Cardiac fibroblast (primary cell): ENCODE data around the gene SLC2A10.
A peak's percentile ranks its signal among the peaks of the same experiment; 100 is the strongest.

Source experiments
- DNase-seq, 2 donors: peaks; one replicate each; pipeline versions ENCODE4 v3.0.0 to v3.0.0-alpha.2; 2010; ENCODE audit warnings: low read depth in 2 of 2
- H3K4me3 ChIP-seq, 2 donors: replicated peaks in 1 of 2; 1 replicate in 1 of 2; 2 replicates in 1 of 2; pipeline ENCODE4 v1.5.1; 2011; ENCODE audit warnings: low read depth in 2 of 2, low read length in 2 of 2, mild to moderate bottlenecking in 2 of 2, moderate library complexity in 1 of 2
- TF ChIP-seq, protein P1 (sequence below): IDR thresholded peaks from one replicate; pipeline ENCODE4 v1.5.1; 2011; ENCODE audit warnings: low read depth, mild to moderate bottlenecking, low read length, inconsistent platforms

Gene SLC2A10

DNA sequence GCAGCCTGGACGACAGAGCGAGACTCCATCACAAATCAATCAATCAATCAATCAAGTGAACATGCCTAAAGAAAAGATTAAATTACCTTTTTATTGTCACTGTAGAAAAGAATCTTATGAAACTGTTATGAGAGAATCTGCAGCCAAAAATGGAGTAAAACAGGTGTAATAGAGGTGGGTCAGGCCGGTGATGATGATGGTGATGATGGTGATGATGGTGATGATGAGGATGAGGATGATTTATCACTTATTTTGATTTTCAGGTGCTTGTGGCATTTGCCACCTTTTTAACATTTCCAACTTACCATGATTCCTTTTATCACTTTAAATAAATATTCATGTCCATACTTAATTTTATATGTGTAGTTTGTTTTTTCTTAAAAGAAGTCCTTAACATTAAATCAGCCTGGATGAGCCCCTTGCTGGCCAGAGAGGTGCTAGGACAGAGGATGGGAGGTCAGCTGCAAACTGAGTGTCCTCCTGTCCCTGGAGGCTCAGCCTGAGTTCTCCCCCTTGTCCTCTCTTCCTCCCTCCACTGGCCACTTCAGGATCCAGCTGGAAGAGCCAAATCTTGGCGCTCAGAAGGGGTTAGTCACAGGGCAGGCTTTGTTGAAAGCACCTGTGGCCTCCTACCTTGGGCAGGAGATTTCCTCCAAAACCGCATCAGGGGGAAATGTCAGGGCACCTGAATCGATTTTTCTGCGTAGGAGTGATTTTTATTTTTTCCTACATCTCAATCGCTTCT lies 32.6 kb downstream of the SLC2A10 start:
- H3K4me3 ChIP-seq = no peak overlapping the region
- TF ChIP-seq, protein P1, sequence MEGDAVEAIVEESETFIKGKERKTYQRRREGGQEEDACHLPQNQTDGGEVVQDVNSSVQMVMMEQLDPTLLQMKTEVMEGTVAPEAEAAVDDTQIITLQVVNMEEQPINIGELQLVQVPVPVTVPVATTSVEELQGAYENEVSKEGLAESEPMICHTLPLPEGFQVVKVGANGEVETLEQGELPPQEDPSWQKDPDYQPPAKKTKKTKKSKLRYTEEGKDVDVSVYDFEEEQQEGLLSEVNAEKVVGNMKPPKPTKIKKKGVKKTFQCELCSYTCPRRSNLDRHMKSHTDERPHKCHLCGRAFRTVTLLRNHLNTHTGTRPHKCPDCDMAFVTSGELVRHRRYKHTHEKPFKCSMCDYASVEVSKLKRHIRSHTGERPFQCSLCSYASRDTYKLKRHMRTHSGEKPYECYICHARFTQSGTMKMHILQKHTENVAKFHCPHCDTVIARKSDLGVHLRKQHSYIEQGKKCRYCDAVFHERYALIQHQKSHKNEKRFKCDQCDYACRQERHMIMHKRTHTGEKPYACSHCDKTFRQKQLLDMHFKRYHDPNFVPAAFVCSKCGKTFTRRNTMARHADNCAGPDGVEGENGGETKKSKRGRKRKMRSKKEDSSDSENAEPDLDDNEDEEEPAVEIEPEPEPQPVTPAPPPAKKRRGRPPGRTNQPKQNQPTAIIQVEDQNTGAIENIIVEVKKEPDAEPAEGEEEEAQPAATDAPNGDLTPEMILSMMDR = no peak
- no peak for DNase-seq

DNA sequence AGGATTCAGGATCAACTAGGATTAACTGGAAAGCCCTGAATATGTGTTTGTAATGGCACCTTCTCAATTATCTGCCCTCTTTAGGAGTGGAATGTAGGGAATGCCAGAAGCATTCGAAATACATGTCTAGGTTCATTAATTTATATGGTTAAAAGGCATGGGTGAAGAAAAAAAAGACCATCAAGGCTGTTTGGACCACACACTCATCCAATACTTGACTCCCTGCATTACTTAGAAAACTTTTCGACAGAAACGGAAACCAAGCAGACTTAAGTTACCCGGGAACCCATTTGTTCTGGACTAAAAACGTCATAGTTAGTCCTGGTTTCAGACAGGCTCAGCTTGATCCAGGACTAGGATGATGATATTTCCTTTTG lies 33.2 kb downstream of the SLC2A10 start:
- H3K4me3 ChIP-seq = no peak overlapping the region
- TF ChIP-seq, protein P1 = no peak
- DNase-seq = no peak

DNA sequence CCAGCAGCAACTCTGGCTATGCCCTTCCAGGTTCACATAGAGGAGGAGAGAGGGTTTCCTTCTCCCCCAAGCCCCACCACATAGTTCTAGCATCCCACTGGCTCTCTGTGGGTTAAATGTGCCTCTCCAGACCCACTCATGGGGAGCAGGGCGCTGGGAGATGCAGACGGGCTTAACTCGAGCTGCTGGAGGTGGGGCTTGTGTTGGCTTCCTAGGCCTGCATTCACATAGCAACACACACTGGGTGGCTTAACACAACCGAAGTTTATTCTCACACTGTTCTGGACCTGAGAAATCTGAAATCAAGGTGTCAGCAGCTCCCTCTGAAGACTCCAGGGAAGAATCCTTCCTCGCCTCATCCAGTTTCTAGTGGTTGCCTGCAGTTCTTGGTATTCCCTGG lies 33.6 kb downstream of the SLC2A10 start:
- DNase-seq = no peak
- H3K4me3 ChIP-seq = no peak overlapping the region
- TF ChIP-seq, protein P1 = no peak

DNA sequence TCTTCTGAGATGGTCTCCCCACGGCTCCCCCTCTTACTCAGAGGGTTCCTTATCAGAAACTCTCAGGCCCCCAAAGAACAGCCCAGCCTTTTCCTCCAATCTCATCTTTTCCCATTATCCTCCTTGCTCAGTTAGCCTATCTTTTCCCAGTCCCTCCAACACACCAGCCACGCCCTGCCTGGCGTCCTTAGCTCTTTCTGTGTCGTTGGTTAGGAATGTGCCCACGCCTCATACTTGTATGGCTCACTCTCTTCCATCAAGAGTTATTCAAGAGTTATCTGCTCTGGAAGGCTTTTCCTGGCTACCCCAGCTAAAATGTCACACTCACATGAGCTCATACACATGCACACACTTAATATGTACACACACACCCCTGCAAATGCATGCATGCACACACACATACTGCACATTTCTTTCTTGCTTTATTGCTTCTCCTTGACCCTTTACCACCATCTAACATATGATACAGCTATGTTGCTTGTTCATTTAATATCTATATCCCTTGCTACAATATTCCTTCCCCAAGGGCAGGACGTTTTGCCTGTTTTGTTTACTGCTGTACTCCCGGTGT lies 37.6 kb downstream of the SLC2A10 start:
- TF ChIP-seq, protein P1 = no peak
- DNase-seq = peak; percentile 39 to 42
- no peak overlapping the region for H3K4me3 ChIP-seq

DNA sequence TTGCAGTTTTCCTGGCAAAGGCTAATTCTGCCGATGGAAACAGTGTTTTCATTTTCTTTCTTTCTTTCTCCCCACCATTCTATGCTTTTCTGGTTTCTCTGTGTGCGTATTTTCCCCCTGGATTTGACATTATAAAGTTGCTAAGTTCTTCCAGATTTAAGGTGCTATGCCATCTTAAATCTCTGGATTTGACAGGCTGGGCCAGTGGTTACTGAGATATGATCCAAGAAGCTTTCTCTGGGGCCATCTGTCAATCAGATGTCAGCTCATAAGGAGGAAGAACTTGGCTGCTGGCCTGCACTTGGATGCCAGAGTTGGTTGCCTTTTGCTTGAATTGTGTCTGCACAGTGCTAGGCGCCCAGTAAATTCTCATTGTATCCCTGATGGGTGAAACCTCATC lies 39.7 kb downstream of the SLC2A10 start:
- DNase-seq = no peak
- TF ChIP-seq, protein P1 = no peak

DNA sequence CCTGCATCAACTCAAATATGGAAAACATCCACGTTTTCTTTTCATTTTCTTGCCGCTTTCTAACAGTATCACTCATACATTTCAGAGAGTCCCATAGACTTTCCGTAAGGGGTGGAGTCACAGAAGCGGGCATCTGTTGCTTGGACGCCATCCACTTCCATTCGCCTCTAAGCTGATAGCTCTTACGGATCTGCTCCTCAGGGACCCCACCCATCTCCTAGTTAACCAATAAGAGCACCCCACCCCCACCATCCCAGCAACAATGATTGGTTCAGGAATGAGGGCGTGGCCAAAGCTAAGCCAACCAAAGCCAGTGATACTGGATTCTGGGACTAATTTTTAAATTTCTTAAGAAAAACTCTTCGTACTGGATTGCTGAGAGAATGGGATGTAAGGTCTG lies 42.4 kb downstream of the SLC2A10 start:
- peak; percentile 7 for DNase-seq
- H3K4me3 ChIP-seq = no peak overlapping the region
- TF ChIP-seq, protein P1 = no peak

More for the DNA sequence above, 39.7 kb downstream of the SLC2A10 start:
- H3K4me3 ChIP-seq = no peak overlapping the region
